Measurements from ENCODE around the gene TCTN2. TPM values are rescaled to one million over a fixed set of nuclear protein-coding genes. Genes with fewer than 3 reads are reported as not detected.

Gene TCTN2
- polyA plus RNA-seq, 3 donors: 0.24 to 1.1 TPM; not detected in 1

- 88% methylated on average over 2 of the region's 2 CpGs for WGBS (ENCODE audit: insufficient coverage)
- no peak overlapping the region for H2AFZ ChIP-seq (ENCODE audit: insufficient read depth, low read depth, low read length, poor library complexity, severe bottlenecking)
- H3K4me1 Mint-ChIP-seq: peaks cover 2% of the 10 kb centered on the region
- H3K36me3 Mint-ChIP-seq: peaks cover 81 to 98% of the 10 kb centered on the region in 2 donors
- intact Hi-C loops (cut with micrococcal nuclease): no loop called here
- H3K27ac ChIP-seq (ENCODE audit: low read depth in 1 of 2, low read length in 2 of 2): no peak overlapping the region
- H3K27me3 Mint-ChIP-seq (ENCODE audit: low read depth in 3 of 3): no peaks in the 10 kb centered on the region
- H3K4me2 ChIP-seq (replicated peaks; ENCODE audit: extremely low read depth, low read length, poor library complexity, severe bottlenecking): no peak overlapping the region
- peaks cover 0 to 3% (median 0%) of the 10 kb centered on the region in 7 donors for H3K9me3 Mint-ChIP-seq
- no peak overlapping the region for H3K27ac Mint-ChIP-seq
- TF ChIP-seq CTCF (IDR thresholded peaks at IDR 0.05): no peak
- H3K4me3 Mint-ChIP-seq: no peak overlapping the region
- no peaks in the 10 kb centered on the region for H4K20me1 ChIP-seq (ENCODE audit: insufficient read depth, low read length)
- no peak for DNase-seq
- H3K4me1 ChIP-seq (ENCODE audit: control insufficient read depth in 1 of 2, insufficient read depth in 2 of 2, low read length in 2 of 2): peaks cover under 1% of the 10 kb centered on the region in 2 donors
- H3K4me3 ChIP-seq (replicated peaks in 1 of 3; ENCODE audit: low read depth in 2 of 3, low read length in 3 of 3): no peak overlapping the region
- H3K36me3 ChIP-seq (replicated peaks in 1 of 2; ENCODE audit: control insufficient read depth in 1 of 2, insufficient read depth in 2 of 2, low read length in 2 of 2): peaks cover 73 to 97% of the 10 kb centered on the region in 2 donors
- H3K27me3 ChIP-seq (ENCODE audit: control insufficient read depth in 2 of 2, insufficient read depth in 2 of 2, low read length in 2 of 2): no peaks in the 10 kb centered on the region
- no peak overlapping the region for H3K9ac ChIP-seq (ENCODE audit: insufficient read depth, low read length, poor library complexity, severe bottlenecking)
- no peaks in the 10 kb centered on the region for H3K9me3 ChIP-seq (replicated peaks in 1 of 2; ENCODE audit: control insufficient read depth in 1 of 2, insufficient read depth in 1 of 2, low read length in 2 of 2)
- no peaks in the 10 kb centered on the region for H3K79me2 ChIP-seq (ENCODE audit: insufficient read depth, low read length)
Observed at GRCh38 chr12:123731596-123731995, 60.7 kb downstream of the TCTN2 start.

GRCh38 chr12:123732251-123732650 is 61.3 kb downstream of the TCTN2 start:
- H3K9ac ChIP-seq (ENCODE audit: insufficient read depth, low read length, poor library complexity, severe bottlenecking): no peak overlapping the region
- peaks cover 81 to 96% of the 10 kb centered on the region in 2 donors for H3K36me3 Mint-ChIP-seq
- H4K20me1 ChIP-seq (ENCODE audit: insufficient read depth, low read length): no peaks in the 10 kb centered on the region
- peaks cover 7% of the 10 kb centered on the region in 2 donors for H3K4me1 ChIP-seq (ENCODE audit: control insufficient read depth in 1 of 2, insufficient read depth in 2 of 2, low read length in 2 of 2)
- intact Hi-C loops (cut with micrococcal nuclease): no loop called here
- H3K79me2 ChIP-seq (ENCODE audit: insufficient read depth, low read length): no peaks in the 10 kb centered on the region
- peaks cover 71 to 96% of the 10 kb centered on the region in 2 donors for H3K36me3 ChIP-seq (replicated peaks in 1 of 2; ENCODE audit: control insufficient read depth in 1 of 2, insufficient read depth in 2 of 2, low read length in 2 of 2)
- DNase-seq: no peak
- H3K27ac ChIP-seq (ENCODE audit: low read depth in 1 of 2, low read length in 2 of 2): no peak overlapping the region
- H3K4me3 ChIP-seq (replicated peaks in 1 of 3; ENCODE audit: low read depth in 2 of 3, low read length in 3 of 3): no peak overlapping the region
- no peak overlapping the region for H3K4me2 ChIP-seq (replicated peaks; ENCODE audit: extremely low read depth, low read length, poor library complexity, severe bottlenecking)
- H3K27me3 Mint-ChIP-seq (ENCODE audit: low read depth in 3 of 3): no peaks in the 10 kb centered on the region
- 88% methylated on average over 9 of the region's 12 CpGs for WGBS (ENCODE audit: insufficient coverage)
- H3K4me1 Mint-ChIP-seq: peaks cover 8% of the 10 kb centered on the region
- H3K9me3 Mint-ChIP-seq: peaks cover 0 to 3% (median 0%) of the 10 kb centered on the region in 7 donors
- no peak for TF ChIP-seq CTCF (IDR thresholded peaks at IDR 0.05)
- no peak overlapping the region for H2AFZ ChIP-seq (ENCODE audit: insufficient read depth, low read depth, low read length, poor library complexity, severe bottlenecking)
- H3K9me3 ChIP-seq (replicated peaks in 1 of 2; ENCODE audit: control insufficient read depth in 1 of 2, insufficient read depth in 1 of 2, low read length in 2 of 2): no peaks in the 10 kb centered on the region
- no peaks in the 10 kb centered on the region for H3K27me3 ChIP-seq (ENCODE audit: control insufficient read depth in 2 of 2, insufficient read depth in 2 of 2, low read length in 2 of 2)
- no peak overlapping the region for H3K4me3 Mint-ChIP-seq
- peak overlapping the region in 1 of 7 donors; percentile 5 for H3K27ac Mint-ChIP-seq

All from CD14-positive monocyte (primary cell).